A673 (cell line): ENCODE results near the gene NSMCE4A. TPM values are rescaled to one million over a fixed set of nuclear protein-coding genes. Genes with fewer than 3 reads are reported as not detected.

Experiments
- BruUV-seq: library from RNA; stranded (reverse); fragments of 400-500 nt; replicated peaks from 2 replicates; lab custom pipeline; 2021; lab: Mats Ljungman, UMichigan
- CTCF ChIA-PET: fragments of 300-600 bp; sonication (Branson Sonifier 250); formaldehyde crosslinking; loops from one replicate; lab custom pipeline; 2022; ENCODE audit warnings: antibody characterized with exemption; lab: Charles Lee
- POLR2A ChIA-PET: fragments of 300-600 bp; sonication (Branson Sonifier 250); formaldehyde crosslinking; loops from one replicate; lab custom pipeline; 2022; ENCODE audit warnings: antibody characterized with exemption; ENCODE audit not compliant: low non-redundant PET; lab: Charles Lee
- DNase-seq: peaks from one replicate; pipeline ENCODE4 v3.0.0-alpha.2; 2015; ENCODE audit warnings: low spot score
- H3K27ac ChIP-seq: fragments of 200-600 bp; sonication (generic); 2 replicates; pipeline ENCODE4 v1.5.1; 2016; ENCODE audit warnings: mixed run types, low read depth, mild to moderate bottlenecking, mixed read lengths, antibody characterized with exemption, low read length; ENCODE audit not compliant: poor library complexity, severe bottlenecking
- H3K27me3 ChIP-seq: fragments of 200-600 bp; sonication (generic); replicated peaks from 2 replicates; pipeline ENCODE4 v1.6.1; 2017; ENCODE audit warnings: mixed run types, low read depth, mild to moderate bottlenecking, mixed read lengths, antibody characterized with exemption, low read length; ENCODE audit not compliant: insufficient read depth, poor library complexity
- H3K36me3 ChIP-seq: fragments of 200-600 bp; sonication (generic); 2 replicates; pipeline ENCODE4 v1.6.1; 2016; ENCODE audit warnings: mixed run types, mild to moderate bottlenecking, mixed read lengths, antibody characterized with exemption, low read length; ENCODE audit not compliant: insufficient read depth, poor library complexity, severe bottlenecking
- H3K4me1 ChIP-seq: fragments of 200-600 bp; sonication (generic); 2 replicates; pipeline ENCODE4 v1.6.1; 2017; ENCODE audit warnings: mixed run types, mild to moderate bottlenecking, mixed read lengths, antibody characterized with exemption, low read length; ENCODE audit not compliant: insufficient read depth, poor library complexity, severe bottlenecking
- H3K4me3 ChIP-seq: fragments of 200-600 bp; sonication (generic); 2 replicates; pipeline ENCODE4 v1.5.1; 2016; ENCODE audit warnings: low read depth, mixed run types, mild to moderate bottlenecking, mixed read lengths, low read length; ENCODE audit not compliant: poor library complexity, severe bottlenecking
- H3K9me3 ChIP-seq: fragments of 200-600 bp; sonication (generic); 2 replicates; pipeline ENCODE4 v1.6.1; 2016; ENCODE audit warnings: mixed run types, low read depth, mild to moderate bottlenecking, mixed read lengths, antibody characterized with exemption, low read length; ENCODE audit not compliant: poor library complexity, severe bottlenecking
- EZH2 ChIP-seq: fragments of 200-600 bp; sonication (generic); IDR thresholded peaks from 2 replicates; pipeline ENCODE4 v1.6.1; 2017; ENCODE audit warnings: borderline replicate concordance, low read depth, mild to moderate bottlenecking, mixed read lengths, antibody characterized with exemption, low read length; ENCODE audit not compliant: poor library complexity, severe bottlenecking
- intact Hi-C: fragments of 100-400 bp; cut with micrococcal nuclease; formaldehyde crosslinking; loops from one replicate; pipeline ENCODE4 v1.10.0; 2022; ENCODE audit not compliant: unreplicated experiment
- total RNA-seq: library from RNA; stranded (reverse); gene quantifications from 2 replicates; pipeline ENCODE4 v1.2.3, GENCODE V29; 2021
- TF ChIP-seq, protein P1 (sequence below): fragments of 300-800, 200-600 bp; sonication (generic); conservative IDR thresholded peaks from 2 replicates; pipeline ENCODE4 v1.5.1; 2017; ENCODE audit warnings: low read depth, mild to moderate bottlenecking, antibody characterized with exemption, low read length, moderate library complexity, mixed read lengths

Gene NSMCE4A
- total RNA-seq, 1 experiment from 2014 or later = 71.7 TPM

DNA sequence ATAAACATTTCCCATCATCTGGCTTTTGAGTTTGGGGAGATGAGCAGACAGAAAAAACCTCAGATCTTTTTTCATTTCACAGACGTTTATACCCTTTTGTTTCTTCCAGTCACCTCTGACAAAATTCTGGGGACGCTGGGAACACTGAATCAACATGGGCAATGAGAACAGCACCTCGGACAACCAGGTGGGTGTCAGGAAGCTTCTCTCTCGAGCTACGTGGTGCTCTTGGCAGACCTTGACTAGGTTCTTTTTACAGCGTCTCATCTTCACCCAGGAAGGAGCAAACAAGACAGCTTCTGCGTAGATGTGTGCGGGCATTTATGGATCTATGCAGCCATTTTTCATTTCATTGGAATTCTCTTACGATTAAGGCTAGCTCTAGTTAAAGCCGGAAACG lies 46.8 kb upstream of the NSMCE4A start:
- no peak overlapping the region for H3K27ac ChIP-seq
- H3K36me3 ChIP-seq = no peaks in the 10 kb centered on the region
- POLR2A ChIA-PET = no interaction called here
- no peaks in the 10 kb centered on the region for H3K9me3 ChIP-seq
- DNase-seq = no peak
- TF ChIP-seq EZH2 = no peak
- TF ChIP-seq, protein P1, sequence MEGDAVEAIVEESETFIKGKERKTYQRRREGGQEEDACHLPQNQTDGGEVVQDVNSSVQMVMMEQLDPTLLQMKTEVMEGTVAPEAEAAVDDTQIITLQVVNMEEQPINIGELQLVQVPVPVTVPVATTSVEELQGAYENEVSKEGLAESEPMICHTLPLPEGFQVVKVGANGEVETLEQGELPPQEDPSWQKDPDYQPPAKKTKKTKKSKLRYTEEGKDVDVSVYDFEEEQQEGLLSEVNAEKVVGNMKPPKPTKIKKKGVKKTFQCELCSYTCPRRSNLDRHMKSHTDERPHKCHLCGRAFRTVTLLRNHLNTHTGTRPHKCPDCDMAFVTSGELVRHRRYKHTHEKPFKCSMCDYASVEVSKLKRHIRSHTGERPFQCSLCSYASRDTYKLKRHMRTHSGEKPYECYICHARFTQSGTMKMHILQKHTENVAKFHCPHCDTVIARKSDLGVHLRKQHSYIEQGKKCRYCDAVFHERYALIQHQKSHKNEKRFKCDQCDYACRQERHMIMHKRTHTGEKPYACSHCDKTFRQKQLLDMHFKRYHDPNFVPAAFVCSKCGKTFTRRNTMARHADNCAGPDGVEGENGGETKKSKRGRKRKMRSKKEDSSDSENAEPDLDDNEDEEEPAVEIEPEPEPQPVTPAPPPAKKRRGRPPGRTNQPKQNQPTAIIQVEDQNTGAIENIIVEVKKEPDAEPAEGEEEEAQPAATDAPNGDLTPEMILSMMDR = no peak
- no peaks in the 10 kb centered on the region for H3K4me1 ChIP-seq
- no peak overlapping the region for H3K4me3 ChIP-seq
- CTCF ChIA-PET = no interaction called here
- BruUV-seq = no TSS peak
- intact Hi-C loops = no loop called here
- H3K27me3 ChIP-seq = no peaks in the 10 kb centered on the region

DNA sequence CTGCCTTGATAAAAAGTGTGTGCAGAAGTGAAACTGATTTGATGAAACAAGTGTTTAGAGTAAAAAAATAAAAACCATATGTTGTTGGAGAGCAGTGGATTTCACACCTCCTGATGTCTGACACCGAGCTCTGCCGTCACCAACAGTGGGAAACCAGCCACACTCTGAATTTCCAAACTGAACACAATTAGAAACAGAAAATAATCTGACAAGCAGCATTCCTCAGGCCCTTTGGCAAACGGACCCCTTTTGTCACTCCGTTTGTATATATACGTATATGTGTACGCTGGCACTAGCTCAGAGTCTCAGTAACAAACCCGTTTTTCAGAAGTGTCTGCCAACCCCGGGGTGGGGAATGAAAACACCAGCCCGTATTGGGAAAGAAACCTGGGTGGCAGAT lies 46.4 kb upstream of the NSMCE4A start:
- CTCF ChIA-PET = no interaction called here
- H3K4me1 ChIP-seq = no peaks in the 10 kb centered on the region
- no TSS peak for BruUV-seq
- POLR2A ChIA-PET = no interaction called here
- H3K27me3 ChIP-seq = no peaks in the 10 kb centered on the region
- intact Hi-C loops = no loop called here
- H3K9me3 ChIP-seq = no peaks in the 10 kb centered on the region
- no peak for DNase-seq
- no peak overlapping the region for H3K4me3 ChIP-seq
- H3K27ac ChIP-seq = no peak overlapping the region
- H3K36me3 ChIP-seq = no peaks in the 10 kb centered on the region
- TF ChIP-seq, protein P1 = no peak
- no peak for TF ChIP-seq EZH2

DNA sequence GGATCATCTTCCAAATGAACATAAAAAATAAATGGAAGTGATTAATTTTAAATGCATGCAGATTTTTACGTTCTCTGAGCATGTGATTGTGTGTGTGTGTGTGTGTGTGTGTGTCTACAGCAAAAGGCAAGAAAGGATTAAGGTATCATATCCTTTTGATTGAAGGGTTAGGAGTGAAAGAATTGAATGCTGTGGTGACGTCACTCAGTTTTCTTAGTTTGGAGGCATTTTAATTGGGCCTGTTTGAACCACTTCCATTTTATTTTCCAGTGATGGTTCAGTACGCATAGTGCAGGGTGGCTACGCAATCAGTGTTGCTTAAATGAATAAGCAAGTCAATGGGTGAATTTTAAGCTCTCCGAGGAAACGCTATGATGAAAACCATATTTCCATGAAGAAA lies 45.2 kb upstream of the NSMCE4A start:
- Histone ChIP-seq H3K27ac (no peak overlapping the region), H3K4me1 (no peaks in the 10 kb centered on the region), H3K9me3 (no peaks in the 10 kb centered on the region), H3K4me3 (no peak overlapping the region), H3K27me3 (no peaks in the 10 kb centered on the region), H3K36me3 (no peaks in the 10 kb centered on the region)
- BruUV-seq = no TSS peak
- DNase-seq = no peak
- TF ChIP-seq, protein P1 = no peak
- TF ChIP-seq EZH2 = no peak
- POLR2A ChIA-PET = interaction anchor here (0.6 kb wide), 1 partner anchor 38 kb away, joined by 5 read pairs; no protein-coding TSS in a partner anchor
- CTCF ChIA-PET = no interaction called here
- intact Hi-C loops = no loop called here
